CD4-positive, CD25-positive, alpha-beta regulatory T cell (primary cell): ENCODE results near the gene OXSR1. TPM values are rescaled to one million over a fixed set of nuclear protein-coding genes. Genes with fewer than 3 reads are reported as not detected.

Source experiments
- ATAC-seq, 2 donors: fragments of 150-1000 bp; cut with Tn5 transposase; one replicate each; pipeline ENCODE4 v1.10.0; 2021; ENCODE audit warnings: low read depth in 2 of 2, moderate number of reproducible peaks in 2 of 2, moderate library complexity in 1 of 2
- DNase-seq, 3 donors: peaks; one replicate each; pipeline versions ENCODE4 v3.0.0 to v3.0.0-alpha.2; 2012 to 2022; ENCODE audit warnings: mixed read lengths in 1 of 3
- H3K27ac ChIP-seq: one replicate; pipeline ENCODE4 v1.7.0; 2013; ENCODE audit warnings: mild to moderate bottlenecking, low read length; ENCODE audit not compliant: insufficient read depth, poor library complexity, severe bottlenecking
- H3K27me3 ChIP-seq: one replicate; pipeline ENCODE4 v1.7.0; 2013; ENCODE audit warnings: low read length; ENCODE audit not compliant: control insufficient read depth, insufficient read depth
- H3K36me3 ChIP-seq: one replicate; pipeline ENCODE4 v1.7.0; 2013; ENCODE audit warnings: mild to moderate bottlenecking, low read length, moderate library complexity; ENCODE audit not compliant: control insufficient read depth, insufficient read depth
- H3K4me1 ChIP-seq: 2 replicates; pipeline ENCODE4 v1.7.0; 2013; ENCODE audit warnings: mild to moderate bottlenecking, low read length; ENCODE audit not compliant: insufficient read depth, control insufficient read depth, poor library complexity, severe bottlenecking
- H3K4me3 ChIP-seq: one replicate; pipeline ENCODE4 v1.7.0; 2013; ENCODE audit warnings: low read depth, mild to moderate bottlenecking, low read length, moderate library complexity
- H3K9me3 ChIP-seq, 2 experiments: 1 replicate in 1 of 2; 2 replicates in 1 of 2; pipeline ENCODE4 v1.7.0; 2013; ENCODE audit warnings: low read length in 2 of 2, mild to moderate bottlenecking in 1 of 2, moderate library complexity in 1 of 2; ENCODE audit not compliant: control insufficient read depth in 2 of 2
- H3K27ac Mint-ChIP-seq, 3 donors: one replicate each; pipeline ENCODE4 v1.8.0; 2020 to 2022; ENCODE audit warnings: mild to moderate bottlenecking in 3 of 3, mixed read lengths in 3 of 3, moderate library complexity in 2 of 3
- H3K27me3 Mint-ChIP-seq: one replicate; pipeline ENCODE4 v1.8.0; 2022; ENCODE audit warnings: mild to moderate bottlenecking, mixed read lengths
- H3K36me3 Mint-ChIP-seq: one replicate; pipeline ENCODE4 v1.8.0; 2020; ENCODE audit warnings: mixed read lengths
- H3K4me1 Mint-ChIP-seq, 4 donors: one replicate each; pipeline ENCODE4 v1.8.0; 2020 to 2022; ENCODE audit warnings: mixed read lengths in 4 of 4, mild to moderate bottlenecking in 1 of 4
- H3K4me3 Mint-ChIP-seq, 4 donors: one replicate each; pipeline ENCODE4 v1.8.0; 2020 to 2022; ENCODE audit warnings: mild to moderate bottlenecking in 4 of 4, mixed read lengths in 4 of 4, moderate library complexity in 3 of 4
- H3K9me3 Mint-ChIP-seq, 7 donors: one replicate each; pipeline ENCODE4 v1.8.0; 2020 to 2022; ENCODE audit warnings: mixed read lengths in 7 of 7, mild to moderate bottlenecking in 3 of 7, moderate library complexity in 2 of 7
- polyA plus RNA-seq, 4 donors: library from polyadenylated mRNA; unstranded; fragments of 300-500 nt; fragmentation: Illumina TruSeq; gene quantifications; one replicate each; pipeline ENCODE4 v1.2.3, GENCODE V29; 2021
- total RNA-seq: library from RNA; stranded (reverse); gene quantifications from one replicate; pipeline ENCODE4 v1.2.3, GENCODE V29; 2022

The OXSR1 gene
- total and polyA plus RNA-seq, 5 donors from 2014 or later: 12.6 to 62.3 (median 17.3) TPM

DNA sequence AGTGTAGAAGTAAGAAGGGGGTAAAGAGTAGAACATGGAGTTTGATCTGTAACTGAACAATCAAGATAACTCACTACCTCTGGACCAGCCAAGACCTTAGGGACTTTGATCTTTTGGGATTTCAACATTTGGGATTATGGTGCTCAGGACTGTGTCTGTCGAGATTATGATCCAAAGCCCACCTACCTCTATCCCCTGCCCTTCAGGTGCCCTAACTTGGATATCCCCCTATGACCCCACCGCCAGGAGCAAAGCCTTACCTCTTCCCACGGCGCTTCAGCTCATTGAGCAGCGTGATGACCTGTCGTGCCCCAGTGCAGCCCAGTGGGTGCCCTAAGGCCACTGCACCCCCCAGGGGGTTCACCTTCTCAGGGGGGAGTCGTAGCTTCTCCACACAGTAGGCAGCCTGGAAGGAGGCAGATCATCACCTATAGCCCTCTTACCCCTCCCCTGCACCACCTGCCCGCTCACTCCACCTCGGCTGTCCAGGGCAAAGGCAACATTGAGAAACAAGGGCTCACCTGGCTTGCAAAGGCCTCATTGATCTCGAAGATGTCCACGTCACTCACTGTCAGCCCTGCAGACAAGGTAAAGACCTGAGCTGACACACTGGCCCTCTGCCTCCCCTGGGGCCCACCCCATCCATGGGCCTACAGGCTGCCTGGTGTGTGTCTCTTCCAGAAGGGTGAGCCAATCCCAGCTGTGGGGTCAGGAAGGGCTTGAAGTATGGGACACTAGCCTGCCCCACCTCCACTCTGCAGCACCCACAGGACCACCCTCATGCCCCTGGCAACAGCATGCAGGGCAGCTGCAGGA lies 39.8 kb upstream of the OXSR1 start:
- Histone ChIP-seq H3K27ac (no peak overlapping the region), H3K4me3 (no peak overlapping the region), H3K36me3 (peaks cover 91% of the 10 kb centered on the region), H3K9me3 (no peaks in the 10 kb centered on the region), H3K4me1 (peaks cover 7% of the 10 kb centered on the region), H3K27me3 (no peaks in the 10 kb centered on the region)
- Mint-ChIP-seq H3K36me3 (peaks cover 48% of the 10 kb centered on the region), H3K4me1 (peaks cover 0 to 18% (median 8%) of the 10 kb centered on the region in 4 donors), H3K27ac (peak overlapping the region in 1 of 3 donors; percentile 36), H3K27me3 (no peaks in the 10 kb centered on the region), H3K4me3 (no peak overlapping the region), H3K9me3 (no peaks in the 10 kb centered on the region)
- DNase-seq (no peak), ATAC-seq (no peak)

DNA sequence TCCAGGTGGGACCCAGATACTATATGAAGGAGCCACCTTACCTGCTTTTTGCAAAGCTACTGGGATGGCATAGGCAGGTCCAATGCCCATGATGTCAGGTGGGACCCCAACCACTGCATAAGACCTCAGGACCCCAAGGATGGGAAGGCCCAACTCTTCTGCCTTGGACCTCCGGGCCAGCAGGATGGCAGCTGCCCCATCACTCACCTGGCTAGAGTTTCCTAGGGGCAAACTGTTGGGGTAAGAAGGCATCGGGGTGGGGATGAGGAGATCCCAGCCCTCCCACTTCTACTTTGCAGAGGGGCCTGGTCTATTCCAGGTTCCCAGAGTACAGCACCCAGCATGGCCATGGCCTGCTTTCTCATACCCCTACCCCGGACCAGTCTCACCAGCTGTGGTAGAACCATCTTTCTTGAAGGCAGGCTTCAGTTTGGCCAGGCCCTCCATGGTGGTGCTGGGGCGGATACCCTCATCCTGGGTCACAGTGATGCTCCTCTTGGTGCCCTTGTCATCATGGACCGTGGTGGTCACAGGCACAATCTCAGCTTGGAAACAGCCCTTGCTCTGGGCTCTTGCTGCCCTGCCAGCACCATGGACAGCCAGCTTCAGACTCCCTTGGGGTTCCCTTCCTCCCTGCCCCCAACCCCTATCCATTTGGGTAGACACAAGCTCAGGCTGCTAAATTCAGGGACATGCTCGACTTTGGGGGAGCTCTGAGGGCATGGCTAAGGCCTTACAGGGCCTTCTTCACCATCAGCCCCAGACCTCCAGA lies 39.0 kb upstream of the OXSR1 start:
- no peak overlapping the region for H3K4me3 ChIP-seq
- peaks cover 7% of the 10 kb centered on the region for H3K4me1 ChIP-seq
- Mint-ChIP-seq H3K4me3 (no peak overlapping the region), H3K27ac (peak overlapping the region in 1 of 3 donors; percentile 52), H3K36me3 (peaks cover 50% of the 10 kb centered on the region), H3K27me3 (no peaks in the 10 kb centered on the region), H3K9me3 (no peaks in the 10 kb centered on the region), H3K4me1 (peaks cover 0 to 19% (median 11%) of the 10 kb centered on the region in 4 donors)
- no peaks in the 10 kb centered on the region for H3K9me3 ChIP-seq
- DNase-seq (no peak), ATAC-seq (no peak)
- peaks cover 89% of the 10 kb centered on the region for H3K36me3 ChIP-seq
- H3K27me3 ChIP-seq: no peaks in the 10 kb centered on the region
- H3K27ac ChIP-seq: no peak overlapping the region

DNA sequence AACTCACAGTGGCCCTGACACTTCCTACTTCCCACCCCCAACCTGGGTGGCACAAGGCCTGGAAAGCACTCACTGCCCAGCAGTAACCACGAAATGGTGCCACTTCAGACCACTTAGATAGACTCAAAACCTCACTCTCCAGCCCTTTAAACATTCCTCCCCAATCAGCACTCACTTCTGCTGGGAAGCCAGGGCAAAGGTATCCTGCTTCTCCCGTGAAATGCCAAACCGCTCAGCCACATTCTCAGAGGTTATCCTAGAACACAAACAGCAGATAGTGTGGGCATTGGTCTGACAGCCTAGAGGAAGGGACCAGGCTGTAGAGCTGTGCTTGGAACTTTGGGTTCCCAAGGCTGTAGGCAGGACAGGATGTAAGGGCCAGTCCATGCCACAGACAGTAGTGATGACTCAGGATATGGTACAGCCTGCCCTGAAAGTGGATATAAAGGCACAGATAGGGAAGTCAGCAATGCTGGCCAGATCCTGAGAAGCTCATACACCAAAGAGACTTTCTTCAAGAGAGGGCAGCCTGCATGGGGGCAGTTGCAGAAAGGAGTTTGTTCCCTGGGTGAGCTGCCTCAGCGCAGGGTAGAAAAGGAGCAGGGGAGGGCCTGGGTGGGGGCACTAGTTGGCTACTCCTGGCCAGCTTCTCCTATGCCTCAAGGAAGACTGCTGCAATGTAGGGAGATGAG lies 37.6 kb upstream of the OXSR1 start:
- H3K4me1 ChIP-seq: peaks cover 7% of the 10 kb centered on the region
- H3K4me1 Mint-ChIP-seq: peaks cover 0 to 31% (median 22%) of the 10 kb centered on the region in 4 donors
- DNase-seq (no peak), ATAC-seq (peak in 1 of 2 donors; percentile 14)
- no peak overlapping the region for H3K27ac ChIP-seq
- no peak overlapping the region for H3K4me3 ChIP-seq
- H3K36me3 ChIP-seq: peaks cover 88% of the 10 kb centered on the region
- H3K36me3 Mint-ChIP-seq: peaks cover 51% of the 10 kb centered on the region
- H3K9me3 Mint-ChIP-seq: no peaks in the 10 kb centered on the region
- peak overlapping the region; percentile 55 to 93 (median 80) for H3K27ac Mint-ChIP-seq
- no peaks in the 10 kb centered on the region for H3K27me3 ChIP-seq
- no peaks in the 10 kb centered on the region for H3K27me3 Mint-ChIP-seq
- no peaks in the 10 kb centered on the region for H3K9me3 ChIP-seq
- H3K4me3 Mint-ChIP-seq: no peak overlapping the region

DNA sequence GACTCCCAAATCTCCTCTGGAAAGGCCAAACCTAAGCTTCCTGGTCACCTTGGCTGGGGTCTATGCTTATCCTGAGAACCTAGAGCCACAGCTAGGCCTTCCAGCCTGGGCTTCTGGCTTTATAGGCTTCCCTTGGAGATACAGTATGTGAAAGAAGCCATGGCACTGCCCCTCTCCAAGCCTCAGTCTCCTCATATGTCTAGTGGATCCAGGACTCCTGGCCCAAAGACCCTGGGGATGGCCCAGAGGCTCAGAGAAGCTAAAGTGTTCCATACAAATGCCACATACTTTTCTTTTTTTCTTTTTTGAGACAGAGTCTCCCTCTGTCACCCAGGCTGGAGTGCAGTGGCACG lies 37.1 kb upstream of the OXSR1 start:
- H3K27me3 Mint-ChIP-seq: no peaks in the 10 kb centered on the region
- DNase-seq: no peak
- no peaks in the 10 kb centered on the region for H3K27me3 ChIP-seq
- H3K27ac Mint-ChIP-seq: peak overlapping the region in 1 of 3 donors; percentile 80
- H3K4me1 ChIP-seq: peaks cover 7% of the 10 kb centered on the region
- H3K4me3 ChIP-seq: no peak overlapping the region
- H3K4me3 Mint-ChIP-seq: no peak overlapping the region
- no peaks in the 10 kb centered on the region for H3K9me3 ChIP-seq
- peaks cover 46% of the 10 kb centered on the region for H3K36me3 Mint-ChIP-seq
- ATAC-seq: no peak
- H3K27ac ChIP-seq: no peak overlapping the region
- H3K9me3 Mint-ChIP-seq: no peaks in the 10 kb centered on the region
- H3K36me3 ChIP-seq: peaks cover 88% of the 10 kb centered on the region
- peaks cover 0 to 35% (median 26%) of the 10 kb centered on the region in 4 donors for H3K4me1 Mint-ChIP-seq

DNA sequence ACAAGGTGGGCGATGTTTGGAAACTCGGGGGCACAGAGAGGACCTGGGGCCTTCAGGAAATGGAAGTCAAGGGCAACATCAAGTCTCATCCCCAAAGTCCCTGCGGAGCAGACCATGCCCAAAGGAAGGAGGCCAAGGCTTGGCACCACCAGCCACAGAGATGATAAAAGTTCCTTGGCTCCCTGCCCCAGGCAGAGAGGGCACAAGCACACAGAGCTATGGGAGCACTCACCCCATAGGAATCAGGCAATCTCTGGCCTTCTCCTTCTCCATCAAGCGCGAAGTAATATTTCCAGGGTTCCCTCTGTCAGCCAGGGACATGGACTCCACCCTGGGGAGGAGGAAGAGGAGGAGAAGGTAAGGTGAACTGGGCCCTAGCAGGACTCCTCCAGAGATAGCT lies 36.3 kb upstream of the OXSR1 start:
- ATAC-seq (no peak), DNase-seq (no peak)
- H3K4me1 ChIP-seq: peaks cover 7% of the 10 kb centered on the region
- Mint-ChIP-seq H3K4me3 (no peak overlapping the region), H3K9me3 (no peaks in the 10 kb centered on the region), H3K27me3 (no peaks in the 10 kb centered on the region), H3K27ac (peak overlapping the region in 1 of 3 donors; percentile 67), H3K4me1 (peaks cover 0 to 37% (median 30%) of the 10 kb centered on the region in 4 donors), H3K36me3 (peaks cover 44% of the 10 kb centered on the region)
- no peaks in the 10 kb centered on the region for H3K27me3 ChIP-seq
- H3K4me3 ChIP-seq: no peak overlapping the region
- no peaks in the 10 kb centered on the region for H3K9me3 ChIP-seq
- H3K27ac ChIP-seq: no peak overlapping the region
- H3K36me3 ChIP-seq: peaks cover 92% of the 10 kb centered on the region

DNA sequence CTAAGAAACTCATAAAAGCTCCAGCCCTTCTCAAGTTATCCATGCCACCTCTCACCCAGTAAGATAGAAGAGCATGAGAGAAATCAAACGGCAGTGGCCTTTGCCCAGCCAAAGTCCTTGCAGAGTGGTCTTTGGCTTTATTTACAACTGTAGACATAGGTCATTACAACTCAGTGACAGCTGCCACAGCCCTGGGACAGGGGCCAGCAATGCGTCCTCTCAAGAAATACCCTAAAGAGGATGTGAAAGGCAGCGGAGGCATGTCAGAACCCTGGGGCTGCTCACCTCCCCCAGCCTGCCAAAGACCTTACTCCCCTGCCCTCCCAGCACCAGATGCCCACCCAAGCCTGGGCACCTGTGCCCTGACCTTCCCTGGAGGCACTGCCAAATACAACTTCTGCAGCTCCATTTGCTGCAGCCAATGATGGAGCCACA lies 34.7 kb upstream of the OXSR1 start:
- peak overlapping the region in 1 of 4 donors; percentile 19 for H3K4me3 Mint-ChIP-seq

DNA sequence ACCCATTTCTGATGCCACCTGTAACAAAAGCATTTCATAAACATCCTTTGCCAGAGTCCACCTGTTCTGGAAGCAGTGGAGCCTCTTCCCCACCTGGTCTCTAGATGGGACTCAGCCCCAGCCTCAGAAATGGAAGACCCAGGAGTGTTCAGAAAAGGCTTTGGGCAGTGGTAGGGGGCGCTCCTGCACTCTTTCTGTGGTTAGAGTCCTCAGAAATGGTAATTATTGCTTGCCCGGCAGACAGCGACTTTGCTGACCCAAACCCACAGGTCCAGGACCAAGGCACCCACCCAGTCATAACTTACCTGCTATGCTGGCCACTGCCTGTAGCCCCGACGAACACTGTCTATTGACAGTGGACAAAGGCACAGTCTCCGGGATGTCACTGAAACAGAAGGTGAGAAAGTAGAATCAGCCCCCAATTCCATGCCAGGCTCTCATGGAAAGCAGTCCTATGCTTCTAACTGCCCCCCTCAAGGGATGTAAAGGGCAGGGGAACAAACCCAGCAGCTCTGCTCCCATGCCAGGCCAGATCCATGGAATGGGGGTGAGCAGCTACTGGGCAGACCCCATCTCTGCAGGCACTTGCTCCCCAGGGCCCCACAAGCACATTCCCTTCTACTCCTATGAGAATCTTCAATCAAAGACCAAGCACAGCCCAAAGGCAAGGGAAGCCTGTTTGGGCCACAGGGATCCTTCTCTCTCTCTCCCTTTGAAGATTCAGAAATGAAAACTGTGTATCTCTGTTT lies 33.5 kb upstream of the OXSR1 start:
- H3K9me3 Mint-ChIP-seq: no peaks in the 10 kb centered on the region
- ATAC-seq: no peak
- no peak overlapping the region for H3K27ac ChIP-seq
- H3K4me3 ChIP-seq: no peak overlapping the region
- peak in 1 of 3 donors; percentile 33 for DNase-seq
- H3K4me1 ChIP-seq: peaks cover 29% of the 10 kb centered on the region
- peaks cover 35% of the 10 kb centered on the region for H3K36me3 Mint-ChIP-seq
- H3K9me3 ChIP-seq: no peaks in the 10 kb centered on the region
- H3K27ac Mint-ChIP-seq: peak overlapping the region in 2 of 3 donors; percentile 6 to 42
- no peaks in the 10 kb centered on the region for H3K27me3 ChIP-seq
- peaks cover 66% of the 10 kb centered on the region for H3K36me3 ChIP-seq
- peak overlapping the region in 2 of 4 donors; percentile 2 to 42 for H3K4me3 Mint-ChIP-seq
- peaks cover 4 to 57% (median 40%) of the 10 kb centered on the region in 4 donors for H3K4me1 Mint-ChIP-seq
- no peaks in the 10 kb centered on the region for H3K27me3 Mint-ChIP-seq

More for the DNA sequence above, 34.7 kb upstream of the OXSR1 start:
- no peak overlapping the region for H3K4me3 ChIP-seq
- Mint-ChIP-seq H3K9me3 (no peaks in the 10 kb centered on the region), H3K36me3 (peaks cover 38% of the 10 kb centered on the region), H3K4me1 (peaks cover 4 to 50% (median 36%) of the 10 kb centered on the region in 4 donors), H3K27ac (peak overlapping the region; percentile 33 to 76 (median 36)), H3K27me3 (no peaks in the 10 kb centered on the region)
- H3K4me1 ChIP-seq: peaks cover 18% of the 10 kb centered on the region
- H3K36me3 ChIP-seq: peaks cover 78% of the 10 kb centered on the region
- no peaks in the 10 kb centered on the region for H3K9me3 ChIP-seq
- no peak overlapping the region for H3K27ac ChIP-seq
- ATAC-seq: no peak
- H3K27me3 ChIP-seq: no peaks in the 10 kb centered on the region
- DNase-seq: no peak
